ENCODE results near the gene TNNI2. TPM values are rescaled to one million over a fixed set of nuclear protein-coding genes. Genes with fewer than 3 reads are reported as not detected.

Gene TNNI2
- total RNA-seq, 4 donors from 2014 or later: 1,499 to 3,728 (median 2,254) TPM

- no peaks in the 10 kb centered on the region for H3K36me3 ChIP-seq
- in situ Hi-C loops (cut with MboI; ENCODE audit: low sequenced_read_pairs in 4 of 4): no loop called here
- H3K9me3 ChIP-seq: no peaks in the 10 kb centered on the region
- intact Hi-C loops (cut with DNase I; ENCODE audit: low total_unique reads): no loop called here
- ATAC-seq (no peak), DNase-seq (no peak)
- TF ChIP-seq, protein P1, sequence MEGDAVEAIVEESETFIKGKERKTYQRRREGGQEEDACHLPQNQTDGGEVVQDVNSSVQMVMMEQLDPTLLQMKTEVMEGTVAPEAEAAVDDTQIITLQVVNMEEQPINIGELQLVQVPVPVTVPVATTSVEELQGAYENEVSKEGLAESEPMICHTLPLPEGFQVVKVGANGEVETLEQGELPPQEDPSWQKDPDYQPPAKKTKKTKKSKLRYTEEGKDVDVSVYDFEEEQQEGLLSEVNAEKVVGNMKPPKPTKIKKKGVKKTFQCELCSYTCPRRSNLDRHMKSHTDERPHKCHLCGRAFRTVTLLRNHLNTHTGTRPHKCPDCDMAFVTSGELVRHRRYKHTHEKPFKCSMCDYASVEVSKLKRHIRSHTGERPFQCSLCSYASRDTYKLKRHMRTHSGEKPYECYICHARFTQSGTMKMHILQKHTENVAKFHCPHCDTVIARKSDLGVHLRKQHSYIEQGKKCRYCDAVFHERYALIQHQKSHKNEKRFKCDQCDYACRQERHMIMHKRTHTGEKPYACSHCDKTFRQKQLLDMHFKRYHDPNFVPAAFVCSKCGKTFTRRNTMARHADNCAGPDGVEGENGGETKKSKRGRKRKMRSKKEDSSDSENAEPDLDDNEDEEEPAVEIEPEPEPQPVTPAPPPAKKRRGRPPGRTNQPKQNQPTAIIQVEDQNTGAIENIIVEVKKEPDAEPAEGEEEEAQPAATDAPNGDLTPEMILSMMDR (IDR thresholded peaks at IDR 0.05 in 4 of 5, conservative IDR thresholded peaks at IDR 0.05 in 1 of 5): no peak
- no peak for TF ChIP-seq POLR2A (IDR thresholded peaks at IDR 0.05)
- H3K27ac ChIP-seq: peak overlapping the region in 1 of 4 donors; percentile 80
- H3K4me3 ChIP-seq: no peak overlapping the region
- H3K27me3 ChIP-seq: no peaks in the 10 kb centered on the region
- H3K4me1 ChIP-seq: peaks cover 0 to 6% of the 10 kb centered on the region in 2 donors
Measured at GRCh38 chr11:1852271-1852876, 13.6 kb downstream of the TNNI2 start.

DNA sequence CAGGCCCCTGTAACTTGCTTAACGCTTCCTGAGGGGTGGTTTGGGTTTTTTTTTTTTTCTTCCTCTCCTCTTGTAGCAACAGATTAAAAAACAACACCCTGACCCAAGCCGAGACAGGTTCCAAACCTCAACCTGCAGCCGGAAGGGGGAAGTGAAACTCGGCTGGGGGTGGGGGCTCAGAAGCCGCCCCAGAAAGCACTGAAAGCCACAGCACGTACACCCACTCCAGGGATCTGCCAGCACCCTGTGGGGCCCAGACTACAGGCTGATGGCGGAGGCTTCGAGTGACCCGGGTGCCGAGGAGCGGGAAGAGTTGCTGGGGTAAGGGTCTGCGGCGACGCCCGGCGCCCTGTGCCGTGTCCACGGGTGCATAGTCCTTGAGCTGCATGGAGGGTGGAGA is 14.1 kb downstream of the TNNI2 start, which contains the start of gene LSP1:
TSS of gene LSP1 (plus strand) at position 208 of the 400 bp plus-strand sequence. CDS start at position 269, 61 bp downstream.
- no peak for ATAC-seq
- in situ Hi-C loops (cut with MboI; ENCODE audit: low sequenced_read_pairs in 4 of 4): no loop called here
- peaks cover 0 to 6% of the 10 kb centered on the region in 2 donors for H3K4me1 ChIP-seq
- DNase-seq: no peak
- H3K9me3 ChIP-seq: no peaks in the 10 kb centered on the region
- H3K4me3 ChIP-seq: peak within 1 kb of the TSS in 1 of 4 donors; percentile 1
- H3K27ac ChIP-seq: peak within 1 kb of the TSS in 1 of 4 donors; percentile 80
- no peak for TF ChIP-seq POLR2A (IDR thresholded peaks at IDR 0.05)
- TF ChIP-seq, protein P1 (IDR thresholded peaks at IDR 0.05 in 4 of 5, conservative IDR thresholded peaks at IDR 0.05 in 1 of 5): no peak
- H3K27me3 ChIP-seq: no peaks in the 10 kb centered on the region
- H3K36me3 ChIP-seq: no peaks in the 10 kb centered on the region
- intact Hi-C loops (cut with DNase I; ENCODE audit: low total_unique reads): no loop called here

DNA sequence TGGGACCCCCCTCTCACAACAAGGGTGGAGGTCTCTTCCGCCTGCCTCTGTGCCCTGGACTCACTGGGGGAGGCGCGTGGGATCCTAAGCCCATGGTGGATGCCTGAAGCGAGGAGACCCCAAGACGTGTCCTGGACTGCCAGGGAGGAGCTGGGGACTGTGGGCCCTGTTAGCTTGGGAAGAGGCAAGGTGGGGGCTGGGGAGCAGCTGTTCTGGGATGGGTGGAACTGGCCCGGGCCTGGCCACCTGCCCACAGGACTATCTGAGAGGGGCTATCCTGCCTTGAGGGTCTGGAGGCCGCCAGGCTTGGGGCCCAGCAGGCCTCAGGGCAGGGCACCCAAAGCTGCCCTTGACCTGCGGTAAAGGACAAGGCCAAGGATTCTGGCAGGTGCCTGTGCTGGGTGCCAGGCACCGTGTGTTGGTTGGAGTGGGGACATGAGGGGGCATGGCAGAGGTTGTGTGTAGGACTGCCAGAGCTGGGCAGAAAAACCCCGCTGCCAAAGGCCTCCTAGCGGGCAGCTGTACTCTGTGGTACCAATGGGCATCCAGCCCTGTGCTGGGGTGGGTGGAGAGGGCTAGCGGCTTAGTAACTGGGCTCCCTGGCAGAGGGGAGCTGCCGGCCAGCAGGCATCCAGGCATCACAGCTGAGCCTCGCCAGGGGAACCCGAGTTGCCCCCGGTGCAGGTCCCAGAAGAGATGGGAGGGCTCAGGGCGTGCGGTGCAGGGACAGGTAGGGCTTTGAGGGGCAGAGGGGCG is 14.8 kb downstream of the TNNI2 start:
- TF ChIP-seq, protein P1 (IDR thresholded peaks at IDR 0.05 in 4 of 5, conservative IDR thresholded peaks at IDR 0.05 in 1 of 5): no peak
- TF ChIP-seq POLR2A (IDR thresholded peaks at IDR 0.05): no peak
- peak overlapping the region in 1 of 4 donors; percentile 80 for H3K27ac ChIP-seq
- intact Hi-C loops (cut with DNase I; ENCODE audit: low total_unique reads) (no loop called here), in situ Hi-C loops (cut with MboI; ENCODE audit: low sequenced_read_pairs in 4 of 4) (no loop called here)
- H3K27me3 ChIP-seq: no peaks in the 10 kb centered on the region
- ATAC-seq: peak in 1 of 2 donors; percentile 39
- DNase-seq: peak in 1 of 2 donors; percentile 75
- no peaks in the 10 kb centered on the region for H3K9me3 ChIP-seq
- H3K4me3 ChIP-seq: peak overlapping the region in 1 of 4 donors; percentile 1
- peaks cover 0 to 6% of the 10 kb centered on the region in 2 donors for H3K4me1 ChIP-seq
- H3K36me3 ChIP-seq: no peaks in the 10 kb centered on the region

- no peak overlapping the region for H3K4me3 ChIP-seq
- no peaks in the 10 kb centered on the region for H3K9me3 ChIP-seq
- intact Hi-C loops (cut with DNase I; ENCODE audit: low total_unique reads) (no loop called here), in situ Hi-C loops (cut with MboI; ENCODE audit: low sequenced_read_pairs in 4 of 4) (no loop called here)
- ATAC-seq: peak; percentile 24 to 67
- no peaks in the 10 kb centered on the region for H3K27me3 ChIP-seq
- peak overlapping the region in 2 of 4 donors; percentile 37 to 80 for H3K27ac ChIP-seq
- DNase-seq: peak in 1 of 2 donors; percentile 86
- no peaks in the 10 kb centered on the region for H3K36me3 ChIP-seq
- H3K4me1 ChIP-seq: peaks cover 0 to 6% of the 10 kb centered on the region in 2 donors
- TF ChIP-seq, protein P1 (IDR thresholded peaks at IDR 0.05 in 4 of 5, conservative IDR thresholded peaks at IDR 0.05 in 1 of 5): no peak
Measured at GRCh38 chr11:1854132-1854948, 15.6 kb downstream of the TNNI2 start.

All from gastrocnemius medialis (tissue), 4 donors.